Spleen (tissue), 7 donors: Measurements from ENCODE around the gene LRRC39.

Experiments used
- POLR2A ChIP-seq, 3 donors: fragments of 450-650 bp; IDR thresholded peaks; one replicate each; pipeline ENCODE4 v1.5.1; 2017; ENCODE audit warnings: antibody characterized with exemption in 3 of 3, mild to moderate bottlenecking in 1 of 3
- POLR2AphosphoS5 ChIP-seq, 3 donors: sonication (generic); formaldehyde crosslinking; IDR thresholded peaks; one replicate each; pipeline ENCODE4 v1.5.1; 2017; ENCODE audit warnings: antibody characterized with exemption in 3 of 3
- TF ChIP-seq, protein P1 (sequence below), 11 experiments: fragments of 200-600 bp in 7 of 11; fragments of 450-650 bp in 4 of 11; sonication (generic) in 4 of 11; IDR thresholded peaks in 8 of 11; conservative IDR thresholded peaks in 3 of 11; 1 replicate in 7 of 11; 2 replicates in 4 of 11; pipeline versions ENCODE4 v1.4.0 to v1.8.0; 2016 to 2021; ENCODE audit warnings: antibody characterized with exemption in 11 of 11, inconsistent platforms in 4 of 11, mild to moderate bottlenecking in 1 of 11
- donor health status: DM: no; HTN: no; CAD: no; lungs with moderate emphysema.
- donor health status: DM: no; HTN: no; CAD: no.
- donor health status: DM: no; HTN: no; CAD: no.

DNA sequence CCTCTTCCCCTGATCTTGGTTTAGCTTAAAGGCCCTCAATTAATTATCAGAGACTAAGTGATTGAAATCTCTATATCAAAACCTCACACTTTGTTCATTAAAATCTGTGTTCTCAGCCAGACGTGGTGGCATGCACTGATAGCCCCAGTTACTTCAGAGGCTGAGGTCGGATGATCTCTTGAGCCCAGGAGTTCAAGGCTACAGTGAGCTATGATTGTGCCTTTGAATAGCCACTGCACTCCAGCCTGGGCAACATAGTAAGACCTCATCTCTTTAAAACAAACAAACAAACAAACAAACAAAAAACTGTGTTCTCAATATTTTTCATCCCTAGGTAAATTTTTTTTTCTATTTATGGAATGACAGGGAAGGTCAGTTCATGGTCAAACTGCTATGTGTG, 26.4 kb downstream of the LRRC39 start:
- TF ChIP-seq, protein P1, sequence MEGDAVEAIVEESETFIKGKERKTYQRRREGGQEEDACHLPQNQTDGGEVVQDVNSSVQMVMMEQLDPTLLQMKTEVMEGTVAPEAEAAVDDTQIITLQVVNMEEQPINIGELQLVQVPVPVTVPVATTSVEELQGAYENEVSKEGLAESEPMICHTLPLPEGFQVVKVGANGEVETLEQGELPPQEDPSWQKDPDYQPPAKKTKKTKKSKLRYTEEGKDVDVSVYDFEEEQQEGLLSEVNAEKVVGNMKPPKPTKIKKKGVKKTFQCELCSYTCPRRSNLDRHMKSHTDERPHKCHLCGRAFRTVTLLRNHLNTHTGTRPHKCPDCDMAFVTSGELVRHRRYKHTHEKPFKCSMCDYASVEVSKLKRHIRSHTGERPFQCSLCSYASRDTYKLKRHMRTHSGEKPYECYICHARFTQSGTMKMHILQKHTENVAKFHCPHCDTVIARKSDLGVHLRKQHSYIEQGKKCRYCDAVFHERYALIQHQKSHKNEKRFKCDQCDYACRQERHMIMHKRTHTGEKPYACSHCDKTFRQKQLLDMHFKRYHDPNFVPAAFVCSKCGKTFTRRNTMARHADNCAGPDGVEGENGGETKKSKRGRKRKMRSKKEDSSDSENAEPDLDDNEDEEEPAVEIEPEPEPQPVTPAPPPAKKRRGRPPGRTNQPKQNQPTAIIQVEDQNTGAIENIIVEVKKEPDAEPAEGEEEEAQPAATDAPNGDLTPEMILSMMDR (IDR thresholded peaks at IDR 0.05 in 8 of 11, conservative IDR thresholded peaks at IDR 0.05 in 3 of 11): no peak
- TF ChIP-seq POLR2AphosphoS5 (IDR thresholded peaks at IDR 0.05): no peak
- no peak for TF ChIP-seq POLR2A (IDR thresholded peaks at IDR 0.05)
